Suprapubic skin (tissue), 4 donors: ENCODE results near the gene CALCA. TPM values are rescaled to one million over a fixed set of nuclear protein-coding genes. Genes with fewer than 3 reads are reported as not detected.
"Not testable (repeated sequence)": the region's sequence is repeated elsewhere in the genome, so short reads cannot be mapped to it uniquely, and the experiment has no call there.

Source experiments
- DNase-seq, 2 donors: peaks; one replicate each; pipeline ENCODE4 v3.0.0-alpha.2; 2019; ENCODE audit warnings: low spot score in 2 of 2
- H3K27ac ChIP-seq: fragments of 200-600 bp; sonication (generic); one replicate; pipeline ENCODE4 v1.5.1; 2019
- H3K27me3 ChIP-seq: fragments of 200-600 bp; sonication (generic); one replicate; pipeline ENCODE4 v1.5.1; 2019
- H3K36me3 ChIP-seq: fragments of 200-600 bp; sonication (generic); one replicate; pipeline ENCODE4 v1.5.1; 2019
- H3K4me1 ChIP-seq: fragments of 200-600 bp; sonication (generic); one replicate; pipeline ENCODE4 v1.5.1; 2019
- H3K4me3 ChIP-seq: fragments of 200-600 bp; sonication (generic); one replicate; pipeline ENCODE4 v1.5.1; 2019; ENCODE audit warnings: mild to moderate bottlenecking
- H3K9me3 ChIP-seq: fragments of 200-600 bp; sonication (generic); one replicate; pipeline ENCODE4 v1.5.1; 2019
- EP300 ChIP-seq: sonication (generic); formaldehyde crosslinking; IDR thresholded peaks from one replicate; pipeline ENCODE4 v1.6.1; 2017; ENCODE audit warnings: antibody characterized with exemption
- POLR2A ChIP-seq, 2 donors: fragments of 450-650 bp; IDR thresholded peaks; one replicate each; pipeline ENCODE4 v1.6.1; 2017; ENCODE audit warnings: antibody characterized with exemption in 2 of 2, mild to moderate bottlenecking in 2 of 2, moderate library complexity in 2 of 2
- POLR2AphosphoS5 ChIP-seq, 3 donors: sonication (generic); formaldehyde crosslinking; IDR thresholded peaks; one replicate each; pipeline ENCODE4 v1.6.1; 2017; ENCODE audit warnings: antibody characterized with exemption in 3 of 3
- WGBS: methylation state at CpG from one replicate; pipeline ENCODE4 v1.1.5; 2018; 5-methylcytosine and 5-hydroxymethylcytosine counted together
- total RNA-seq, 4 donors: library from RNA; depleted of rRNA; stranded (reverse); fragments of >200 nt; gene quantifications; one replicate each; pipeline ENCODE4 v1.1.0, GENCODE V29; 2016
- TF ChIP-seq, protein P1 (sequence below), 2 donors: fragments of 200-600 bp in 1 of 2; fragments of 450-650 bp in 1 of 2; sonication (generic) in 1 of 2; IDR thresholded peaks; one replicate each; pipeline ENCODE4 v1.5.1; 2016 to 2019; ENCODE audit warnings: antibody characterized with exemption in 2 of 2, mild to moderate bottlenecking in 1 of 2, moderate library complexity in 1 of 2

CALCA gene, protein sequence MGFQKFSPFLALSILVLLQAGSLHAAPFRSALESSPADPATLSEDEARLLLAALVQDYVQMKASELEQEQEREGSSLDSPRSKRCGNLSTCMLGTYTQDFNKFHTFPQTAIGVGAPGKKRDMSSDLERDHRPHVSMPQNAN
- total RNA-seq, result not detected

GRCh38 chr11:14971865-14972580 lies at the start of gene CALCA:
TSS of gene CALCA (minus strand) at chr11:14972351. CDS start at chr11:14971192, 1,159 bp downstream.
- Histone ChIP-seq H3K4me1 (peaks cover 38% of the 10 kb centered on the region), H3K36me3 (no peaks in the 10 kb centered on the region), H3K27me3 (peaks cover 86% of the 10 kb centered on the region), H3K4me3 (no peak within 1 kb of the TSS), H3K27ac (no peak within 1 kb of the TSS), H3K9me3 (no peaks in the 10 kb centered on the region)
- 3% methylated on average over 23 of the region's 40 CpGs for WGBS
- no peak for DNase-seq
- TF ChIP-seq, protein P1, sequence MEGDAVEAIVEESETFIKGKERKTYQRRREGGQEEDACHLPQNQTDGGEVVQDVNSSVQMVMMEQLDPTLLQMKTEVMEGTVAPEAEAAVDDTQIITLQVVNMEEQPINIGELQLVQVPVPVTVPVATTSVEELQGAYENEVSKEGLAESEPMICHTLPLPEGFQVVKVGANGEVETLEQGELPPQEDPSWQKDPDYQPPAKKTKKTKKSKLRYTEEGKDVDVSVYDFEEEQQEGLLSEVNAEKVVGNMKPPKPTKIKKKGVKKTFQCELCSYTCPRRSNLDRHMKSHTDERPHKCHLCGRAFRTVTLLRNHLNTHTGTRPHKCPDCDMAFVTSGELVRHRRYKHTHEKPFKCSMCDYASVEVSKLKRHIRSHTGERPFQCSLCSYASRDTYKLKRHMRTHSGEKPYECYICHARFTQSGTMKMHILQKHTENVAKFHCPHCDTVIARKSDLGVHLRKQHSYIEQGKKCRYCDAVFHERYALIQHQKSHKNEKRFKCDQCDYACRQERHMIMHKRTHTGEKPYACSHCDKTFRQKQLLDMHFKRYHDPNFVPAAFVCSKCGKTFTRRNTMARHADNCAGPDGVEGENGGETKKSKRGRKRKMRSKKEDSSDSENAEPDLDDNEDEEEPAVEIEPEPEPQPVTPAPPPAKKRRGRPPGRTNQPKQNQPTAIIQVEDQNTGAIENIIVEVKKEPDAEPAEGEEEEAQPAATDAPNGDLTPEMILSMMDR (IDR thresholded peaks at IDR 0.05), result no peak
- TF ChIP-seq POLR2AphosphoS5 (IDR thresholded peaks at IDR 0.05) (no peak), POLR2A (IDR thresholded peaks at IDR 0.05) (no peak), EP300 (no peak)

GRCh38 chr11:15016200-15016599 lies 44.0 kb upstream of the CALCA start:
- Histone ChIP-seq H3K9me3 (peaks cover 18% of the 10 kb centered on the region), H3K4me3 (no peak overlapping the region), H3K4me1 (no peaks in the 10 kb centered on the region), H3K36me3 (no peaks in the 10 kb centered on the region), H3K27me3 (no peaks in the 10 kb centered on the region), H3K27ac (no peak overlapping the region)
- 94% methylated on average over 1 of the region's 1 CpG for WGBS
- no peak for TF ChIP-seq EP300
- no peak for TF ChIP-seq POLR2AphosphoS5 (IDR thresholded peaks at IDR 0.05)
- TF ChIP-seq POLR2A (IDR thresholded peaks at IDR 0.05), result no peak
- TF ChIP-seq, protein P1 (IDR thresholded peaks at IDR 0.05), result no peak
- no peak for DNase-seq

DNA sequence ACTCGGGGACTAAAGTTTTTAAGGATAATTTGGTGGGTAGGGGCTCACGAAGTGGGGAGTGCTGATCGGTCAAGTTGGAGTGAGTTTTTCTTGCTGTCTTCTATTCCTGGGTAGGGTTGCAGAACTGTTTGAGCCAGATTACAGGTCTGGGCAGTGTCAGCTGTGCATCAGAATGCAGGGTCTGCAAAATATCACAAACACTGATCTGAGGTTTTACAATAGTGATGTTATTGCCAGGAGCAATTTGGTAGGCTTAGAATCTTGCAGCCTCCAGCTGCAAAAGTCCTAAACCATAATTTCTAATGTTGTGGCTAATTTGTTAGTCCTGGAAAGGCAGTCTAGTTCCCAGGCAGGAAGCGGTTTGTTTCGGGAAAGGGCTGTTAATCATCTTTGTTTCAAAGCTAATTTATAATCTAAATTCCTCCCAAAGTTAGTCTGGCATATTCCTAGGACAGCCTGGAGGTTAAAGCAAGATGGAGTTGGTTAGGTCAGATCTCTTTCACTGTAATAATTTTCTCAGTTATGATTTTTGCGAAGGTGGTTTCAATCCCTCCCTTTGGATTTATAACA lies 39.7 kb upstream of the CALCA start:
- Histone ChIP-seq H3K27ac (no peak overlapping the region), H3K4me1 (no peaks in the 10 kb centered on the region), H3K36me3 (no peaks in the 10 kb centered on the region), H3K4me3 (no peak overlapping the region), H3K27me3 (no peaks in the 10 kb centered on the region), H3K9me3 (peaks cover 10% of the 10 kb centered on the region)
- WGBS, result 28% methylated on average over 6 of the region's 6 CpGs
- DNase-seq, result no peak
- no peak for TF ChIP-seq EP300
- no peak for TF ChIP-seq POLR2AphosphoS5 (IDR thresholded peaks at IDR 0.05)
- TF ChIP-seq, protein P1 (IDR thresholded peaks at IDR 0.05), result no peak
- TF ChIP-seq POLR2A (IDR thresholded peaks at IDR 0.05), result no peak

DNA sequence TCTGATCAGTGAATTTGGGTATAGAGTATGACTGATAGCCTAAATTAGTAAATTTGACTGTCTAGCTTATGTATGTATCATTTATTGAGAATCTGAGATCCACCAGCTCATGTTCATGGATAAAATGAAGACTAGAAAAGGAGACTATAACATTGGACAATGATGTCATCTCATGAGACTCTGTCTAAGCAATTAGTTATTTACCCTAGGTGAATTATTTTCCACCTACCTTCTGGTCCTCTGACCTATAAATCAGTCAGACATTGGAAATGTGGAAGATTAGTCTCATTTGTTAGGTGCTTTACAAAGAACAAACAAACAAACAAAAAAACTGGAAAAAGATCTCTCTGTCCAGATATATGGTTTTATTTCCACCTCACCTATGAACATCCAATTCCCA lies 38.7 kb upstream of the CALCA start:
- DNase-seq, result no peak
- H3K9me3 ChIP-seq, result no peaks in the 10 kb centered on the region
- H3K27me3 ChIP-seq, result no peaks in the 10 kb centered on the region
- H3K36me3 ChIP-seq, result no peaks in the 10 kb centered on the region
- no peak overlapping the region for H3K4me3 ChIP-seq
- no peak overlapping the region for H3K27ac ChIP-seq
- H3K4me1 ChIP-seq, result no peaks in the 10 kb centered on the region
- TF ChIP-seq POLR2AphosphoS5 (IDR thresholded peaks at IDR 0.05) (no peak), EP300 (no peak), POLR2A (IDR thresholded peaks at IDR 0.05) (no peak)
- TF ChIP-seq, protein P1 (IDR thresholded peaks at IDR 0.05), result no peak

DNA sequence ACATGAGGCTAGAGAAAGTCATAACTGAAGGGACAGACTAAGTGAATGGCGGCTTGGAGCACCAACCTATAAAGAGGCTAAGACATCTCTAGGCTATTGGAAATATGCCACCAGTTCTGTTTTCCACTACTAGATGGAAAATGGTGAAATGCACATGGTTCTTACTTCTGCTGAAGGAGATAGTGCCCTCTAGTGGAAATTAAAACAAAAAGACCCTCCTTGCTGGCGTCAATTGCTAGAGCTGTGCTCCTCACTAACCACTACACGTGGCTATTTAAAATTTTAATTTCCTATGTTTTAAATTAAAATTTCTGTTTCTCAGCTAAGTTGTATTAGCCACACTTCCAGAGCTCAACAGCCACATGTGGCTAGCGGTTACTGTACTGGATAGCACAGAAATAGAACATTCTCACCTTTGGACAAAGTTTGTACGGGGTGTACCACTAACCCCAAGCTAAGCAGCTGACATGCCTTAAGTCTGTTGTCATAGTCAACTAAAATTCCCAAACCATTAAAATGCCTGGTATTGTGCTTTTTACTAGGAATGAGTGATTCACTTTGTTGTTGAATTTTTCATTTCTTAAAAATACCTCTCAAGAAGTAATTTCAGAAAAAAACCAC lies 34.1 kb upstream of the CALCA start:
- no peak for DNase-seq
- no peaks in the 10 kb centered on the region for H3K36me3 ChIP-seq

GRCh38 chr11:14988133-14988532 lies 16.0 kb upstream of the CALCA start:
- WGBS, result 54% methylated on average over 3 of the region's 3 CpGs
- not testable (repeated sequence) for H3K4me1 ChIP-seq, H3K4me3 ChIP-seq, H3K27ac ChIP-seq, H3K9me3 ChIP-seq, DNase-seq, H3K27me3 ChIP-seq, H3K36me3 ChIP-seq

More for the DNA sequence above, 34.1 kb upstream of the CALCA start:
- H3K4me3 ChIP-seq, result no peak overlapping the region
- H3K4me1 ChIP-seq, result no peaks in the 10 kb centered on the region
- H3K9me3 ChIP-seq, result no peaks in the 10 kb centered on the region
- TF ChIP-seq, protein P1 (IDR thresholded peaks at IDR 0.05), result no peak
- no peak for TF ChIP-seq POLR2A (IDR thresholded peaks at IDR 0.05)
- TF ChIP-seq POLR2AphosphoS5 (IDR thresholded peaks at IDR 0.05), result no peak
- TF ChIP-seq EP300, result no peak
- 54% methylated on average over 5 of the region's 5 CpGs for WGBS
- no peaks in the 10 kb centered on the region for H3K27me3 ChIP-seq
- H3K27ac ChIP-seq, result no peak overlapping the region
